Measurements from ENCODE around the gene TPRKB.
"Not testable (repeated sequence)": the region's sequence is repeated elsewhere in the genome, so short reads cannot be mapped to it uniquely, and the experiment has no call there.

GRCh38 chr2:73701448-73701765 is 35.7 kb downstream of the TPRKB start:
- not testable (repeated sequence) for TF ChIP-seq CTCF, POLR2A, POLR2AphosphoS5, EP300 (IDR thresholded peaks at IDR 0.05)

Measured in gastroesophageal sphincter (tissue), 3 donors.